T-helper 17 cell (primary cell): Measurements from ENCODE around the gene ETV7. TPM values are rescaled to one million over a fixed set of nuclear protein-coding genes. Genes with fewer than 3 reads are reported as not detected.
A peak's percentile ranks its signal among the peaks of the same experiment; 100 is the strongest.

Experiments
- ATAC-seq: fragments of 150-1000 bp; cut with Tn5 transposase; 2 replicates; pipeline ENCODE4 v1.10.0; 2021; ENCODE audit warnings: mild to moderate bottlenecking, moderate library complexity
- DNase-seq, 3 donors: peaks; one replicate each; pipeline versions ENCODE4 v3.0.0 to v3.0.0-alpha.2; 2020 to 2021
- H3K9me3 ChIP-seq: one replicate; pipeline ENCODE4 v1.7.0; 2013; ENCODE audit warnings: low read length, mild to moderate bottlenecking; ENCODE audit not compliant: control insufficient read depth, poor library complexity, severe bottlenecking
- H3K27ac Mint-ChIP-seq: one replicate; pipeline ENCODE4 v1.8.0; 2022; ENCODE audit warnings: mild to moderate bottlenecking, moderate library complexity, mixed read lengths
- H3K27me3 Mint-ChIP-seq: one replicate; pipeline ENCODE4 v1.8.0; 2022; ENCODE audit warnings: mixed read lengths
- H3K36me3 Mint-ChIP-seq: one replicate; pipeline ENCODE4 v1.8.0; 2022; ENCODE audit warnings: low read depth, mixed read lengths
- H3K4me1 Mint-ChIP-seq: one replicate; pipeline ENCODE4 v1.8.0; 2022; ENCODE audit warnings: mild to moderate bottlenecking, mixed read lengths
- H3K4me3 Mint-ChIP-seq: one replicate; pipeline ENCODE4 v1.8.0; 2022; ENCODE audit warnings: mild to moderate bottlenecking, moderate library complexity, mixed read lengths
- total RNA-seq, 4 donors: library from RNA in 2 of 4; stranded (reverse) in 2 of 4; gene quantifications; one replicate each; pipeline ENCODE4 v1.2.3 and lab custom pipeline; 2022 to 2026

The ETV7 gene
- total RNA-seq, 2 donors from 2014 or later = 0.37 to 2.6 TPM

- ATAC-seq (no peak), DNase-seq (no peak)
- no peaks in the 10 kb centered on the region for H3K9me3 ChIP-seq
- Mint-ChIP-seq H3K4me1 (peaks cover 6% of the 10 kb centered on the region), H3K36me3 (peaks cover 5% of the 10 kb centered on the region), H3K27ac (no peak overlapping the region), H3K27me3 (peaks cover 21% of the 10 kb centered on the region), H3K4me3 (no peak overlapping the region)
Observed at GRCh38 chr6:36327919-36328236, 59.6 kb downstream of the ETV7 start.

DNA sequence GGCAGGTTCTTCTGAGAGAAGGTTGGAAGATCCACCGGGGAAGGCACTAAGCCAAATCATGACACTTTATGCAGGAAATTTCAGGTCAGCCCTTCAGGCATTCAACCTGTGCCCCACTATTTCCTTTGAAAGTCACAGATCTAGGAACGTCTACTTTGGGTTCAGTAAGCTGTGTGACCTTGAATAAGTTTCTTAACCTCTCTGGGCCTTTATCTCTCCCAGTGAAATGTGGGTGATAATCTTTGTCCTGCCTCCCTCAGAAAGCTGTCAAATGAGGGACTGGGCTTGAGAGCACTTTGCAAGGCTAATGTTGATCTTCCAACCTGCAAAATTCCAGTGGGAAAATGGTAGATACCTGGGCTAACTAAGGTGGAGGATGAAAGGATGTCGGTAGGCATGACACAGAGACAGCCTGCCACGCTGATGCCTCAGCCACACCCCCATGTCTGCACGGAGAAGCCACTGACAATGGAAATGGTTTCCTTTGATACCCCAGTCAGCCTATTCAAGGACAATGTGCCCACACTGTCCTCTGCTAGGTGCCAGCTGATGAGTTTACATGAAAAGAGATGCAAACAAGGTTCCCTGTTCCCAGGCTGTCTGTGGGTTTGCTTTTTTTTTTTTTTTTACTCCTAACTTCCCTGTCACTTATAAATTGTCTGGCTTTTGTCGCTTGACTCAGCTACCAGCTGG, 60.1 kb downstream of the ETV7 start:
- ATAC-seq (no peak), DNase-seq (no peak)
- Mint-ChIP-seq H3K27ac (no peak overlapping the region), H3K4me1 (peaks cover 6% of the 10 kb centered on the region), H3K27me3 (peaks cover 16% of the 10 kb centered on the region), H3K36me3 (peaks cover 5% of the 10 kb centered on the region), H3K4me3 (no peak overlapping the region)
- H3K9me3 ChIP-seq = no peaks in the 10 kb centered on the region

DNA sequence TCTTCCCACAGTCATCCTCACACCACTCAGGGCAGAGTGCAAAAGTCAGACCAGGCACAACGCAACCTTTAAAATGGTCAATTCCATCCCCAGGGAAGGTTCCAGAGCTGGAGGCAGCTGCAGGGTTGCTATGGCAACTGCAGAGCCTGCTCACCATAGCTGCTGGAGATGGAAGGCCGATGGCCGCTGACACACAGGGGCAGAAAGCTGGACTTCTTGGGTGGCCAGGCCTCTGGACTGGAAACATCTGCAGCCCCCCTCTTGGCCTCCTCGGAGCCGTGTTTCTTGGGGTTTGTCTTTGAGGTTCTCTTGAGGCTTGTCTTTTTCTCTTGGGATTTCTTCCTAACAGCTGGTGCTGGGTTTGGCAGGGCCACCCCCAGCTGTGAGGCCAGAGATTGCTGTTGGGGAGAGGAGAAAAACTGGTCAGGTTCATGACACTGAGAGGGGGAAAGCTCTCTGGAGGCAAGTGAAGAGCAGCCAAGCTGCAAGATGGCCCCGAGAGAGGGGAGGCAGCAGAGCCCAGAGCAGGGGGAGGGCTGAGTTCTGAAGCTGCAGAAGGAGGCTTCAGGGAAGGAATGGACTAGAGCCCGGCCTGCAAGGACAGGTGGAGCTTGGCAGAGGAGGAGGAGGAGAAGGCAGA, 61.0 kb downstream of the ETV7 start:
- Mint-ChIP-seq H3K4me1 (peaks cover 2% of the 10 kb centered on the region), H3K36me3 (no peaks in the 10 kb centered on the region), H3K4me3 (no peak overlapping the region), H3K27me3 (peaks cover 10% of the 10 kb centered on the region), H3K27ac (no peak overlapping the region)
- H3K9me3 ChIP-seq = no peaks in the 10 kb centered on the region
- DNase-seq (no peak), ATAC-seq (no peak)

DNA sequence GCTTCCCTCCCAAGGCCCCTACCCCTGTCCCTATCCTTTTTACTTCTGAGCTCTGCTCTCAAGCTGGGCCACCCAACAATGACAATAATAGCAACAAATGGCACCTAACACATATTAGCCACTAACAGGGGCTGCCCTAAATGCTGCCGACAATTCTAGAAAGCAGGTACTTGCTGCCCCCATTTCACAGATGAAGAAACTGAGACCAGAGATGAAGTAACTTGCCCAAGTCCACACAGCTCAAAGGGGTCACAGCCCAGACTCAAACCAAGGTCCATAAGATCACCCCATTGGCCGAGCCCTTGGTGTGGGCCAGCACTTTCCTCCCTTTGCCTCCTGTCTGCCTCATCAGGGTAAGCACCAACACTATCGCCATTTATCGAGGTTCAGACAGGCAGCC, 62.8 kb downstream of the ETV7 start:
- ATAC-seq = no peak
- H3K9me3 ChIP-seq = no peaks in the 10 kb centered on the region
- H3K4me1 Mint-ChIP-seq = peaks cover 2% of the 10 kb centered on the region
- H3K4me3 Mint-ChIP-seq = no peak overlapping the region
- H3K27me3 Mint-ChIP-seq = peaks cover 10% of the 10 kb centered on the region
- no peak overlapping the region for H3K27ac Mint-ChIP-seq
- no peaks in the 10 kb centered on the region for H3K36me3 Mint-ChIP-seq
- no peak for DNase-seq

DNA sequence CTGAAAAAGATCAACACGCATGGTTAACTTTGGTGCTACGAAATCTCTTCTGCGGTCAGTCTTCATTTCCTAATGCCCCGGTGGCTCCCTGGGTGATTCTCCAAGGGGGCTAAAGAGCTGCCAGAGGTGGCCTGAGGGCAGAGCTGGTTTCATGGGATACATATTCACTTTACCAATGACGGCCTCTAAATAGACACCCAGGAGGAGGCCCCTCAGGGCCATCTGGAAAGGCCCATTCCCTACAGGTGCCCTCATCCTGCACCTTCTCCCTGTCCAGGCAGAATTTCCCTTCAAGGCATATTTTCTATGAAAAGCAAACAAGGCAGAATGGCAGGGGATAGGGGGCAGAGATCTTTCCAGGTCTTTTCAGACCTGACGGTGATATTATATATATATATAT, 63.3 kb downstream of the ETV7 start:
- no peak for ATAC-seq
- H3K4me3 Mint-ChIP-seq = no peak overlapping the region
- H3K27ac Mint-ChIP-seq = no peak overlapping the region
- peaks cover 2% of the 10 kb centered on the region for H3K4me1 Mint-ChIP-seq
- H3K9me3 ChIP-seq = no peaks in the 10 kb centered on the region
- H3K27me3 Mint-ChIP-seq = peaks cover 10% of the 10 kb centered on the region
- H3K36me3 Mint-ChIP-seq = no peaks in the 10 kb centered on the region
- DNase-seq = no peak

- H3K9me3 ChIP-seq = no peaks in the 10 kb centered on the region
- ATAC-seq (no peak), DNase-seq (no peak)
- Mint-ChIP-seq H3K4me1 (peaks cover 2% of the 10 kb centered on the region), H3K27me3 (peaks cover 11% of the 10 kb centered on the region), H3K27ac (peak overlapping the region; percentile 59), H3K36me3 (no peaks in the 10 kb centered on the region), H3K4me3 (no peak overlapping the region)
Observed at GRCh38 chr6:36323062-36323461, 64.4 kb downstream of the ETV7 start.

DNA sequence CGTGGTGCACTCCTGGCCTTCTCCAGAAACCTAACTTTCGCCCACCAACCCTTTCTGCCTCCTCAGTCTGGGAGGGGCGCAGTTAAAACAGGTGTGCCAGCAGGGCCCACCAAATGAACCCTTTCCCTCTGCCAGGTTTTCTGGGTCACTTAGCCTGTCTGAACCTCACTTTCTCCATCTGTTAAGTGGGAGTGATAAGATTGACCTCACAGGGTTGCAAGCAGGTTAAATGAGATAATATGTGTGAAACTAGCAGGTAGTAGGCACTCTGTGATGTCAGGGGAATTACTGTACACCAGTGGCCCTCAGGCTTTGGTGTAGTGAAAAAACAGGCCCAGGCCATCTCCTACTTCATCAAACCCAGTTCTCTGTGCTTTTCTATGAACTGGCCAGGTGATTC, 64.9 kb downstream of the ETV7 start:
- H3K27ac Mint-ChIP-seq = no peak overlapping the region
- H3K36me3 Mint-ChIP-seq = no peaks in the 10 kb centered on the region
- DNase-seq = no peak
- no peaks in the 10 kb centered on the region for H3K9me3 ChIP-seq
- no peak for ATAC-seq
- no peaks in the 10 kb centered on the region for H3K4me1 Mint-ChIP-seq
- H3K27me3 Mint-ChIP-seq = peaks cover 16% of the 10 kb centered on the region
- H3K4me3 Mint-ChIP-seq = no peak overlapping the region

- Mint-ChIP-seq H3K36me3 (no peaks in the 10 kb centered on the region), H3K4me3 (peak overlapping the region; percentile 53)
- no peak for DNase-seq
Observed at GRCh38 chr6:36320475-36320874, 67.0 kb downstream of the ETV7 start.

GRCh38 chr6:36319821-36320220, 67.6 kb downstream of the ETV7 start:
- H3K36me3 Mint-ChIP-seq = no peaks in the 10 kb centered on the region
- no peaks in the 10 kb centered on the region for H3K9me3 ChIP-seq
- H3K27ac Mint-ChIP-seq = no peak overlapping the region
- H3K4me1 Mint-ChIP-seq = no peaks in the 10 kb centered on the region
- DNase-seq (no peak), ATAC-seq (no peak)
- peaks cover 29% of the 10 kb centered on the region for H3K27me3 Mint-ChIP-seq
- no peak overlapping the region for H3K4me3 Mint-ChIP-seq

More at GRCh38 chr6:36320475-36320874, 67.0 kb downstream of the ETV7 start:
- Mint-ChIP-seq H3K27me3 (peaks cover 27% of the 10 kb centered on the region), H3K27ac (no peak overlapping the region), H3K4me1 (no peaks in the 10 kb centered on the region)
- no peaks in the 10 kb centered on the region for H3K9me3 ChIP-seq
- ATAC-seq = no peak

DNA sequence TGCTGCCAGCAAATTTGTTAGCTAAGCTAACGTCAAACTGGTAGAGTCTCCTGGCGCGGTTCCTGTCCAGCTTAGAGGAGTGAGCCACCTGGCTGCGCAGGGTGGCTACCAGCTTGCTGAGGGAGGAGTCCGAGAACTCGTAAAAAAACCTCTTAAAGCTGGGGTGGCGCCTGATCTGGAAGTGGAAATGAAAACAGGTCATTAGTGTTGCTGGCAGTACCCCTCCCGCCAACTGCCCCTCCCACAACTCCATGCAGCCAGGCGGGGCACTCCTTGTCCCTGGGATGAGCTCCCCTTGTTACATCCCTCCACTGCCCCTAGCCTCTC, 68.1 kb downstream of the ETV7 start:
- Mint-ChIP-seq H3K27me3 (peaks cover 28% of the 10 kb centered on the region), H3K36me3 (no peaks in the 10 kb centered on the region), H3K27ac (no peak overlapping the region), H3K4me3 (no peak overlapping the region), H3K4me1 (no peaks in the 10 kb centered on the region)
- ATAC-seq (no peak), DNase-seq (no peak)
- no peaks in the 10 kb centered on the region for H3K9me3 ChIP-seq

- peaks cover 32% of the 10 kb centered on the region for H3K27me3 Mint-ChIP-seq
- no peak for DNase-seq
- H3K9me3 ChIP-seq = no peaks in the 10 kb centered on the region
- no peaks in the 10 kb centered on the region for H3K4me1 Mint-ChIP-seq
- ATAC-seq = no peak
- no peak overlapping the region for H3K27ac Mint-ChIP-seq
- no peak overlapping the region for H3K4me3 Mint-ChIP-seq
- H3K36me3 Mint-ChIP-seq = no peaks in the 10 kb centered on the region
Observed at GRCh38 chr6:36318690-36319435, 68.6 kb downstream of the ETV7 start.

GRCh38 chr6:36317623-36318022, 69.8 kb downstream of the ETV7 start:
- no peaks in the 10 kb centered on the region for H3K9me3 ChIP-seq
- H3K4me3 Mint-ChIP-seq = no peak overlapping the region
- no peak for ATAC-seq
- no peak overlapping the region for H3K27ac Mint-ChIP-seq
- H3K4me1 Mint-ChIP-seq = no peaks in the 10 kb centered on the region
- DNase-seq = no peak
- no peaks in the 10 kb centered on the region for H3K36me3 Mint-ChIP-seq
- H3K27me3 Mint-ChIP-seq = peaks cover 38% of the 10 kb centered on the region
